OCI-LY1 (cell line): ENCODE data around the gene SMPDL3A.

ENCODE experiments used
- CTCF ChIP-seq: fragments of 200-600 bp; sonication (generic), shearing (Covaris generic); IDR thresholded peaks from 2 replicates; pipeline ENCODE4 v1.5.1; 2017; ENCODE audit warnings: mild to moderate bottlenecking, antibody characterized with exemption, low read length, moderate library complexity, mixed read lengths
- EZH2 ChIP-seq: fragments of 200-600 bp; sonication (generic), shearing (Covaris generic); IDR thresholded peaks from 2 replicates; pipeline ENCODE4 v1.8.0; 2017; ENCODE audit warnings: borderline replicate concordance, mixed run types, mild to moderate bottlenecking, antibody characterized with exemption, low read length, moderate library complexity, mixed read lengths

GRCh38 chr6:122845916-122846612, 57.0 kb downstream of the SMPDL3A start:
- TF ChIP-seq CTCF (no peak), EZH2 (no peak)
